ENCODE results near the gene GGCT.
"Not testable (repeated sequence)": the region's sequence is repeated elsewhere in the genome, so short reads cannot be mapped to it uniquely, and the experiment has no call there.

Gene GGCT

GRCh38 chr7:30515761-30516160 is 11.1 kb upstream of the GGCT start:
- no peak for DNase-seq (ENCODE audit: low spot score)

DNA sequence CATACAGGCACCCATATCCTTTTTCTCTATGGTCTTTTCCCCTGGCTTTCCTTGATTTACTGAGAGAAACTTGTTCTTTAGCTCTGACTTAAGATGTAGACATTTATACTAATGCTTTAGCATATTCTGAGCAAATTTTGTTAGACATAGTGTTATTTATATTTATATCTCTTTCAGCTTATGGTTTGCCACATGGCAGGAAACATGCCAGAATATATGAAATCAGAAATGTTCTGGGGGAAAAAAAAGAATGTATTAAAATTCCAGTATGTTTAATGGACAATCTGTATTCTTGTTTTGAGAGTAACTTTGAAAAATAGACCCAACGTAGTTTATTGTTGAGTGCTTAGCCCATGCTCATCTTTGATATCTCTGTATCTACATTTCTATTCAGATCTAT is 10.1 kb upstream of the GGCT start:
- DNase-seq (ENCODE audit: low spot score): no peak

DNA sequence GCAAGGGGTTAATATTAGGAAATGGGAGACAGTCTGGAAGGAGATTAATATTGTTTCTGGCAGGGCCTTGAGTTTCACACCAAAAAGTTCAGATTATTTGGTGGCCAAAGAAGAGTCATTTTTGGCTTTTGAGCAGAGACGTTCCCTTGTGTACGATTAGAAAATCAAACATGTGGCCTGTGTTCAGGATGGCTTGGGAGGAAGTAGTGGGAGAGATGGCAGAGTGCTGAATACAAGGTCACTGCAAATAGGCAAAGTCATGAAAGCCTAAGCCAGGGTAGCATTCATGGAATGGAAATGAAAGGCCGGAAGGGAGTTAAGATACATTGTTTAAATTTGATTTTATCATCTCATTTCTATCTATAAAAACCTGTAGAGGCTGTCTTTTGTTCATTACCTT is 9.5 kb upstream of the GGCT start:
- DNase-seq (ENCODE audit: low spot score): no peak

- no peak for DNase-seq (ENCODE audit: low spot score)
Measured at GRCh38 chr7:30513762-30514161, 9.1 kb upstream of the GGCT start.

DNA sequence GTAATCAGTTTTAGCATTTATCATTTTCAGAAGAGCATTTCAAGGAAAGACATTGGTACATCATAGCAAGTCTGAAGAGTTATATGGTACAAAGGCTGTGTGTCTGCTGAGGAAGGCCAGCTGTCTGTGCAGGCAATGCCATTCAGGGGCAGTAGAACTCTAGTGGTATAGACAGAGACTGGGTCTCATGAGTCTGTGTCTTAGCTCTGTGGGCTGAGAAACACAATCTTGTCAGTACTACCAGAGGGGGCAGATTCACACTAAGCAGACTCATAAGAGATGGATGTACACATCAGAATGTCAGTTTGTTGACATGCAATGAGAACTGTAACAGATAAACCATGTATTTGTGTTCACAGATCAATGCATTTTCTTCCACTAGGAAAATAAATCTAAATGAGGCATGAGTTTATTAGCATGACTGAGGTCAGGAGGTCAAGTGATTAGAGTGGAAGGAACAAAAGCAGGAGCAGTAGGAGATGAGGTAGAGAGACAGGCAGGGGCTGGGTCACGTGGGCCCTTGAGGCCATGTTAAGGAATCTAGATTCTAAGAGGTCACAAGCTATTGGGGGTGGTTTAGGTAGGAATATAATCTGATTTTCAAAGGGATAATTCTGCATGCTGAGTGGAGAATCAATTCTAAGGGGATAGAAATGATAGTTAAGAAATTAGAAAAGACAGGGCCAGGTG is 7.5 kb upstream of the GGCT start:
- DNase-seq (ENCODE audit: low spot score): no peak

- no peak for DNase-seq (ENCODE audit: low spot score)
Measured at GRCh38 chr7:30511494-30511893, 6.9 kb upstream of the GGCT start.

DNA sequence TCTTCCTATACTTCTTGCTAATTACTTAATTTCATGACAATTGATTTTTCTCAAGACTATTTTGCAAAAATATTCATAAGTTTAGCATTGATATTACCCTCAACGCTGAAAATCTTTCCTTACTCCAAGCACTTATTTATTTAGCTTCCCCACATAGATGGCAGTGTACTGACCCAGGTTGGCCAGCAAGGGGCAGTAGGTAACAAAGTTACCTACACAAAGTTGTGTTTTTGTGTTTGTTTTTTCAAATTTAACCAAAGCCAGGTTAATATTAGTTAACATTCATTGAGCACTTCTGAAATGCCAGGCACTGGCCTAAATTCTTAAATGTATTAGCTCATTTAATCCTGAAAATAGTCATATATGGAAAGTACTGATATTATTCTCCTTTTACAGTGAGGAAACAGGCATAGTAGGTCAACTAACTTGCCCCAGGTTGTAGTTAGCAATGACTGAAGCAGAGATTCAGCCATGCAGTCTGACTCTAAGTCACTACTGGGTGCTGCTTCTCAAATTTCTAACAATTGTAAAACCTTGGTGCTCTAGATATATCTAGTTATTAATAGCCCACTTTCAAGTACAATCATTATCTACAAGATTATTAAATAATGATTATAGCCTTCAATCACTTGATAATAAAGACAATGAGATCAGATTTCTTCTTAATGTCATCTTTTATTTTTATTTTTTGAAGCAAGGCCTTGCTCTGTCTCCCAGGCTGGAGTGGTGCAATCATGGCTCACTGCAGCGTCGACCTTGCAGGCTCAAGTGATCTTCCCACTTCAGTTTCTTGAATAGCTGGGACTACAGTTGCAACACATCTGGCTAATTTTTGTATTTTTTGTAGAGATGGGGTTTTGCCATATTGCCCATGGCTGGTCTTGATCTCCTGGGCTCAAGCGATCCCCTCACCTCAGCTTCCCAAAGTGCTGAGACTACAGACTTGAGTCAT is 5.8 kb upstream of the GGCT start:
- DNase-seq (ENCODE audit: low spot score): peak; percentile 15

- not testable (repeated sequence) for DNase-seq (ENCODE audit: low spot score)
Measured at GRCh38 chr7:30509171-30509857, 4.7 kb upstream of the GGCT start.

DNA sequence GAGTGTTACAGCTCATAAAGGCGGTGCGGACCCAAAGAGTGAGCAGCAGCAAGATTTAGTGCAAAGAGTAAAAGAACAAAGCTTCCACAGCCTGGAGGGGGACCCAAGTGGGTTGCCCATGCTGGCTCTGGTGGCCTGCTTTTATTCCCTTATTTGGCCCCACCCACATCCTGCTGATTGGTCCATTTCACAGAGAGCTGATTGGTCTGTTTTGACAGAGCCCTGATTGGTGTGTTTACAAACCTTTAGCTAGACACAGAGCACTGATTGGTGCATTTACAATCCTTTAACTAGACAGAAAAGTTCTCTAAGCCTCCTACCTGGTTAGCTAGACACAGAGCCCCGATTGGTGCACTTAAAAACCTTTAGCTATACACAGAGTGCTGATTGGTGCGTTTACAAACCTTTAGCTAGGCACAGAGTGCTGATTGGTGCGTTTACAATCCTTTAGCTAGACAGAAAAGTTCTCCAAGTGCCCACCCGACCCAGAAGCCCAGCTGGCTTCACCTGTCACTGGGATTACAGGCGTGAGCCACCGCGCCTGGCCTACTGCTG is 2.8 kb upstream of the GGCT start:
- not testable (repeated sequence) for DNase-seq (ENCODE audit: low spot score)

DNA sequence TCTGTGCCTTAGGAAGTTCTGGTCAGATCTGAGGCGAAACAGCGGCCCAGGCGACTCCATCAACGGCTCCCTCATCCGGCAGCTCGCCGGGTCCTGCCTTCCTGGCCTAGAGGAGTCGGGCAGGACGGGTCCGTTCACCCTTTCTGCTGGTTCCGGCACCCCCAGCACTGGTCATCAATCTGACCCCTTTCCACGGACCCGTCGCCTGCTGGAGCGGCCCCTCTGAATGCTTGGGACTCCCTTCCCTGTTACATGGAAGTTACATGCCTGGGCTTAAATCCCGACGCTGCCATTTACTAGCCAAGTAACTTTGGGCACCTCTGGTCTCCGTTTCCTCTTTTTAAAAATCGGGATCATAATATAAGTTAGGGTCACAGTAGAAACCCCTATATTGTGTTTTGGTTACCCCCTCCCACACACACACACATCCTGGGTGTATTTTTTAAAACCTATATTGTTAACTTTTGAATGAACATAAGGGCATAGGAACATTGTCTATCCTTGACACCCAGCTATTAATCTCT is 607 bp upstream of the GGCT start:
- DNase-seq (ENCODE audit: low spot score): no peak

DNA sequence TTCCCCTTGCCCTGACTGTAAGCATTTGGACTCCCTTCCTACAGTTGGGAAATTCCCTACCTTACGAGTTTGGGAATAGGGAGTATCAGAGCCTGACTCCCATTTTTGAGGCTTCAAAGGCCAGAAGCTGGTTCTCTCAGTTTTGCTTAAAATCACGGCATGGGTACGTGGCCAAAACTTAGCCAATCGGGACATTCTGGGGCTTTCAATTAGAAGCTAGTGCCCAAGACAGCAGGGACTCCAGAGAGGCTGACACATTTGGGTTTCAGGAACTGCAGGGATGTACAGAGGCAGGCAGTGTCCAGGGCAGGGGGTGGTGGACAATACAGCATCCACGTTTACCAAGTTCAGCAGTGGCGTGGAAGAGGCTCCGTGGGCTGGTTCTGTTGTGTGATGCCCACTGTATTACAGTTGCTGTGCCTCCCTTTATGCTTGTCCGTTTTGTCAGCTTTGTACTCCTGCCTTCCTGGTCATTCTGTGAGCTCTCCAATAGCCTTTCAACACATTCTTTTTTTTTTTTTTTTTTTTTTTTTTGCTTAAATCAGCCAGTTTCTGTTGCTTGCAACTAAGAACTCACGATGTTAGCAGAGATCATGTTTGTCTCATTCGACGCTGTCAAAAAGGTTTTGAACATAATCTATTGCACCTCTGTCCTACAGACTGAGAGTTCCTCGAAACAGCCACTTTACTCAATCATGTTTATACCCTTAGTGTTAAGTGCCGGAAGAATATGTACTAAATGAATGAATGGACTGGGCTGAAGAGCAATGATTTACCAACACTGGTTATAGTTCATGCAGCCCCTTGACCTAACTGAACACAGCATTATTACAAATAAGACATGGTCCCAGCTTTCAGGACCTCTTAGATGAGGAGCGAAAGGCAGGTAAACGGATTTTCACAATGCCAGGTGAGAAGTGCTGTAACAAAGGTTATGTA is 1.1 kb downstream of the GGCT start:
- no peak for DNase-seq (ENCODE audit: low spot score)

DNA sequence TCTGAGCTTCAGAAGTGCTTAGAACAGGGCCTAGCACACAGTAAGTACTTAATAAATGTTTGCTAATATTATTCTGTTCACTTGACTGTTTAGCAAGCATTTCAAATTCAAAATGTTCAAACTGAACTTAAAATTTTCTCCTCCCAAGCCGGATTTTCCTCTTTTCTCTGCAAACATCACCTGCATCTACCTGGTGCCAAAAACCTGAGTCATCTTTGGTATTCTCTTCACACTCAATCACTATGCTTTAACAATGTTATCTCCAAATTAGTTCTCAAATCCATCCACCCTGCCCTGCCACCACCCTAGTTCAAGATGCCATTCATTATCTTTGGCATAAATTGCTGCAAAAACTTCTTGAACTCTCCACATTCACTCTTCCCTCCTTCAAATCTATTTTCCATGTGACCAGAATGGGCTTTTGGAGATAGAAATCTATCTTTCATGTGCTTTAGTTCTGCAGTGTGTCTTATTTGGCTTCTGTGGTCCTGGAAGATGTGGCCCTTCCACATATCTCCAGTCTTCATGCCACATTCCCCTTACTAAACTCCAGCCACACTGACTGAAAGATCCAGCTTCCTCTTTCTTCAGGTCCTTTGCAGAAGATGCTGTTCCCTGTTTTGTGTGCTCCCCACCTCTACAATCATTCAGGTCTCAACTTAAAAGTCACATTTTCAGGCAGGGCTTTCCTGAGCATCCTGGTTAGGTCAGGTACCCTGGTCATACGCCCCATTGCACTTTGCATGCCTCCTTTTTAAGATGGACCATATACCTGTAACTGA is 2.0 kb downstream of the GGCT start:
- DNase-seq (ENCODE audit: low spot score): no peak

GRCh38 chr7:30501264-30501663 is 3.4 kb downstream of the GGCT start:
- DNase-seq (ENCODE audit: low spot score): no peak

- no peak for DNase-seq (ENCODE audit: low spot score)
Measured at GRCh38 chr7:30493228-30493627, 11.4 kb downstream of the GGCT start.

DNA sequence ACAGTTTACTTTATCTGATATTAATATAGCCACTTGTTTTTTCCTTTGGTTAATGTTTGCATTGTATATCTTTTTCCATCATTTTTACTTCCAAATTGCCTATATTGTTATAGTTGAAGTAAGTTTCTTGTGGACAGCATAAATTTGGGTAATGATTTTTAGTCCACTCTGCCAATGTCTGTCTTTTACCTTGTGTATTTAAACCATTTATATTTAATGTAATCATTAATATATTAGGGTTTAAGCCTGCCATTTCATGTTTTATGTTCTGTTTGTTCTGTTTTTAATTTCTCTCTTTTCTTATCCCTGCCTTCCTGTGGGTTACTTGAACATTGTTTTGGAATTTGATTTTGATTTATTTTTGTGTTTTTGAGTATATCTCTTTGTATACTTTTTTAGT is 13.2 kb downstream of the GGCT start:
- DNase-seq (ENCODE audit: low spot score): no peak

DNA sequence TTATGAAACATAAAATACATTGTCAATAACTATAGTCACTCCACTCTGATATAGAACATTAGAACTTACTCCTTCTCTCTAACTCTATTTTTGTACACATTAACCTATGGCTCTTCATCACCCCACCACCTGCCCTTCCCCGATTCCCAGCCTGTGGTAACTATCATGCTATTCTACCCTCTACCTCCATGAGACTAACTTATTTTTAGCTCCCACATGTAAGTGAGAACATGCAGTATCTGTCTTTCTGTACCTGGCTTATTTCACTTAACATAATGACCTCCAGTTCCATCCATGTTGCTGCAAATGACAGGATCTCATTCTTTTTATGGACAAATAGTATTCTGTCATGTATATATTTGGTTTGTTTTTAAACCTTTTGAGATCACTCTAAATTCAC is 17.3 kb downstream of the GGCT start:
- no peak for DNase-seq (ENCODE audit: low spot score)

- no peak for DNase-seq (ENCODE audit: low spot score)
Measured at GRCh38 chr7:30485667-30486066, 19.0 kb downstream of the GGCT start.

- not testable (repeated sequence) for DNase-seq (ENCODE audit: low spot score)
Measured at GRCh38 chr7:30481416-30481815, 23.2 kb downstream of the GGCT start.

DNA sequence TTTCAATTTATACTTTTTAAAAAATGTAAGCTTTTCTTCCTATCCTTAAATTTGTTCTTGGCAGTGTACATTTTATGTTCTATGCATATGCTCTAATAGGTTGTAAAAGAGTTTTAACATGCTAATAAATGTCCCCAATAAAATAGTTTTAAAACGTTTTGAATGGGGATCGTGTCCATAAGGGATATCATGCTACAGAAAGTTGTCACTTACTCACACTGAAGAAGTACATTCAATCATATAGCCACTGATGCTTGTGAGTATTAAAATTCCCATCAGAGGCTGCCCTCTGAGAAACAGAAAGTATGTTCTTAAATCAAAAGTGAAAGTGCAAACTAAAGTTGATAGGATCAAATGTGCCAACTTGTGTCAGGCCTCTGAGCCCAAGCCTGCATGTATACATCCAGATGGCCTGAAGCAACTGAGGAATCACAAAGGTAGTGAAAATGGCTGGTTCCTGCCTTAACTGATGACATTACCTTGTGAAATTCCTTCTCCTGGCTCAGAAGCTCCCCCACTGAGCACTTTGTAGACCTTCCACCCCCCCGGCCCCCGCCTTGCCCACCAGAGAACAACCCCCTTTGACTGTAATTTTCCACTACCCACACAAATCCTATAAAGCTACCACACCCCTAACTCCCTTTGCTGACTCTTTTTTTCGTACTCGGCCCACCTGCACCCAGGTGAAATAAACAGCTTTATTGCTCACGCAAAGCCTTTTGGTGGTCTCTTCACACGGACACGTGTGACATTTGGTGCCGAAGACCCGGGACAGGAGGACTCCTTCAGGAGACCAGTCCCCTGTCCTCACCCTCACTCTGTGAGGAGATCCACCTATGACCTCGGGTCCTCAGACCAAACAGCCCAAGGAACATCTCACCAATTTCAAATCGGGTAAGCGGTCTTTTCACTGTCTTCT is 25.2 kb downstream of the GGCT start:
- no peak for DNase-seq (ENCODE audit: low spot score)

Measured in HuH-7.5 (cell line).